Inflammatory macrophage treated with lipopolysaccharide for 4 hours (primary cell): ENCODE measurements around the gene PTPRT.
"Not testable (repeated sequence)": the region's sequence is repeated elsewhere in the genome, so short reads cannot be mapped to it uniquely, and the experiment has no call there.

ENCODE experiments used
- DNase-seq: peaks from one replicate; pipeline ENCODE4 v3.0.0-alpha.2; 2020

Gene PTPRT

DNA sequence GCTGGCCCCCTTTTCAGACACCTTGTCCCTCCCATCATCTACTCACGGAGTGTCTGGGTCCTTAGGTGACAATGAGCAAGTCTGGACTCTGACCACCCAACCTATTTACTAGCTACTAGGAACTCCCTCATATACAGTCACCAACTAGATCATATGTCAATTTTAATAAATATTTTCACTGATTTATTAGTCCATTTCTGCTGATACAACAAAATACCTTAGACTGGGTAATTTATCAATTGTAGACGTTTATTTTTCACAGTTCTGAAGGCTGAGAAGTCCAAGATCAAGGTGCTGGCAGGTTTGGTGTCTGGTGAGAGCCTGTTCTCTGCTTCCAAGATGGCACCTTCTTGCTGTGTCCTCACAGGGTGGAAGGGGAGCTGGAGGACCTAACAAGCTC lies 229.7 kb downstream of the PTPRT start:
- DNase-seq = no peak

DNA sequence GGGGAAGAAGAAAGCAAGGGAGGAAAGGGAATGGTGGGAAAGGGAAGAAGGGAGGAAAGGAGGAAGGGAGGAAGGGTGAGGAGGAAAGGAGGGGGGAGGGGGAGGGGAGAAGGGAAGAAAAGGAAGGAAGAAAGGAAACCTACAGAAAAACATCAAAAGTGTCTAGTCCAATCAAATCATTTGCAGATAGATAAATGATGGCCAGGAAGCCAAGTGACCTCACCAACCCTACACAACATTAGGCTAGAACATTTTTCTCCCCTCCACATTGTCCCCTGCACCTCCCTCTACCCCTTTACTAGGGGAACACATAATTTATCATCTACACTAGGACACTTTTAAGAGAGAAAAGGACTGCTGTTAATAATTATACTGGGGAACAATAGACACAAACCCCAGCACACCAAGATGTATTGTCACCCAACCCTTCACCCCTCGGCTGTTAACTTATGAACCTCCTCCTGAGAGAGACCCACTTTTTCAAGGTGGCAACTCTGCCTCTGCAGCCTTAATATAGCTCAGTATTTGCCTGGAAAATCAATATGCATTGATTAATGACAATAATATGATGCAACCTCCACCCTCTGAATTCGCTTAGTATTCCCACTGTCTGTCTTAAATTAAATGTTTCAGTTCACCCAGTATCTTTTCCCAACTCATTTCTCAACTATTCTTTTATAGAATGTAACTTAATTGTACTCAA lies 231.2 kb downstream of the PTPRT start:
- DNase-seq = no peak

DNA sequence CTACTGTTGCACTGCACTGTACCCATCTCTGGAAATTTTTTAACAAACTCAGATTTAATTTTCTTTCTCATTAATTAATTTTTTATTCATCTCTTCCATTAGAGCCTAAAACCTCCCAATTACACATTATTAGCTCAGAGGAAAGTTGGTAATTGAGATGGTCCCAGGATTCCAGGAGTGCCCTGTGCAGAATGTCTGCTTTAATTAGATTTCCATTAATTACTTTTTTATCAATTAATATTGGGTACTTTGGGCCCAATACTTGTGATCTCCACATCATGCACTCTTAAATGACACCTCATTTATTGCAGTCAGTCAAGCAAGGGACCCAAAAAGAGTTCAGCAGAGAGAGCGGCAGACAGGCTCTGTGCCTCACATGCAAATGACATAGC lies 232.0 kb downstream of the PTPRT start:
- DNase-seq = no peak

DNA sequence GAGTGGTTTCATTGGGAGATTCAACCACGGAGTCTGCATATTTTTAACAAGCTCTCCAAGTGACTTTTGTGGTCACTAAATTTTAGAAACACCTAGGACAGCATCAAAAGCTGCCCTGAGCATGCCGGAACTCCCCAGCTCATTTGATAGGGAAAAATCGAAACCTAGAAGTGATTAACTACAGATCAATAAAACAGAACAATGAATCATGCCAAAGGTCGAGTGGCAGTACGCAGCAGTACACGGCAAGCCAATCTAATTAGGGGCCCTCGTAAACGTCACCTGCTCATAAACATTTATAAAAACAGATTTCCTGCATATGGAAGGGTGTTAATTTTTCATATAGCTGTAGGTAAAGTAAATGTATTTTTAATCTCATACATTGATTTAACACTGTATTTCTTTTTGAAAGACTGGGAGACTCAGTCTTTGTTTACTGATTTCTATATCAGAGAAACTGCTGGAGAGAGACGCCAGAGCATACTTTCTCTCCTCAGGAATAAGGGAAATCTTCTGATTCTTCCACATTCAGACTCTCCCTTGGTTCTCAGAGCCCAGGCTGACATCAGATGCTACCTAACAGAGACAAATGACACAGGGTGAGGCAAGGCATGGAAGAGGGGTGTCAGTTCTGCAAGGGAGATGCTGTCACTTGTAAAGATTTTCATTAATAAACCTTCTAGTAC lies 232.5 kb downstream of the PTPRT start:
- DNase-seq = no peak

DNA sequence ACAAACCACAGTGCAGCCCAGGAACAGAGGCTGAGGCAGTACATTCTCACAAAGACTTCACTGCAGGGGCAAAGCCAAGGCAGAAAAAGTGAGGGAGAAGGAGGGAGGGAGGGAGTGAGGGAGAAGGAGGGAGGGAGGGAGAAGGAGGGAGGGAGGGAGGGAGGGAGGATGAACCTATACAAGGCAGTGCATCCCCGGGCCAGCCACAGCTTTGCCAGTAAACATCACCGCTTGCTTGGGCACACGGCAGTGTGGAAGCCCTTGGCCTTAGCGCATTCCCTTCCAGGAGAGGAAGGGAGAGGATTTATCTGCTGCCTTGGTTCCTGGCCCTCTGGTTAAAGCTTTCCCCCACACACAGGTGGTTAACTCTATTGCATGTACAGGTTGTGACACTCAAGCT lies 234.0 kb downstream of the PTPRT start:
- no peak for DNase-seq

DNA sequence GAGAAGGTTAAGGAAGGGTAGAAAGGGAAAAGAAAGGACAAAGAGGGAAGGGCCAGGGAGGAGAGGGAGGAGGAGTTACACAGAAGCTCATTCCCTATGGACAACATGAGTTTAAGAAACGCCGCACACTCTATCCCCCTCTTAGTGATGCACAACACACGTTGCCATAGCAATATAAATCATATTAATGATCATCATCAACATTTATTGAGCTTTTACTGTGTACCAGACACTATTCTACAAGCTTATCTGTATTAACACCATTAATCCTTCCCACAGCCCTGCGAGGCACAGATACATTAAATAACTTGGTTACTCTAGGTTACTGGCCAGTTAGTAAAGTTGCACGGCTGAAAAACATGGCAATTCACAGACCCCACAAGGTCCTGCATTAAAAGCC lies 234.8 kb downstream of the PTPRT start:
- no peak for DNase-seq

DNA sequence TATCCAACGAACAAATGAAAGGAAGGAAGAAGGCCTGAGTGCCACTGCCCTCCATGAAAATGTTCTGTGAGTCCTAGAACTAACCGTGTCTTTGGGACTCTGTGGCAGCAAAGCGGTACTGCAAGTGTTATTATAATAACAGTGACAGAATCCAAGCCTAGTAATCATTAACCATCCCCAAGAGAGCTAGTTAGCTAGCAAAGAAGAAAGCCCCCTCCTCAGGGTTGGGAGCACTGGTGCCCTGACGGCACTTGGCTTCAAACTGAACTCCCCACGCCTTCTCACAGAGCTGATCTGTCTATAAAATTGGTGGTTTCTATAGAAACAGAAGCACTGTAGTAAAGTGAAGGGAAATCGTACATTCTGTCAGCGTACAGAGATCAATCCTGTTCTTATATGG lies 239.8 kb downstream of the PTPRT start:
- no peak for DNase-seq

DNA sequence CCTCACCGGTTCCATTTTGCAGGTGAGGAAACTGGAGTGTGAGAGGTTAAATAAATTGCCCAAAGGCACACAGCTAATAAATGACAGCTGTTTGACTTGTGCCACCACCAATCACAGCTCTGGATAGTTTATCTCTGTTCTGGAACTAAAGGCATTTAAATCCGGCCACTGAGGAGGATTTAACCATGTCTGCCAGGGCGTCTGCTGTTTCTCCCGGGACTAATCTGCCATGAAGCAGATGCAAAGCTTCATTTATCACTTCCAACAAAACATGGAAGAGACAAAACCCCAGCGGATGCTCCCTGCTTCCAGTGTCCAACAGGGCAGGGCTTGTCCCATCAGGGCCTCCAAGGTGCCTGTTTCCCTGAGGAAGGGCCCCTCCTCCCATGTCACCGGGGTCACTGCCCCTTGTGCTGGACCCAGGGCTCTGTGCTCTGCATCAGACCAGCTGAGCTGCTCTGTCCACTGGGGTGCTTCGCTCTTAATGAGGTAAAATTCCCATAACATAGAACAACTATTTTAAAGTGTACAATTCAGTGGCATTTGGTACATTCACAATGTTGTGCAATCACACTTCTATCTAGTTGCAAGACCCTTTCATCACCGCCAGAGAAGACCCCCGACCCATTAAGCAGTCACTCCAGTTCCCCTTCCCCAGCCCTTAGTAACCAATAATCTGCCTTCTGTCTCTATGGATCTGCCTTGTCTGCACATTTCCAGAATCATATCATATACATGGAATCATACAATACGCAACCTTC lies 244.3 kb downstream of the PTPRT start:
- no peak for DNase-seq

DNA sequence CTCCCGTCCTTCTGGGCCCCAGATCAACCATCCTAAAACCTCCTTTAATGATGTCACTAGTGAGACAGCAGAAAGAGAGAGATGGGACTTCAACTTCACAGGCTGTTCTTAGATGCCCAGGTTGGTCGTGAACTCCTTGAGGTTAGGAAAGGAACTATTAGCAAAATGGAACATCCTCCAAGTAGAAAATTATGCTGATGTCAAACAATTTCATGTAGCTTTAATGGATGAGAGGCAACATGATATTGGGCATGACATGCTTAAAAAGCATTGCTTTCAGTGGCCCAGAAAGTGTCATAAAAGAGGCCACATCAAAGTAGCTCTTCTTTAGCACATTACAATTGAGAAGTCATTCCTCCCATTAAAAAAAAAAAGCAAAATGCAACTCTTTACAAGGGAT lies 248.1 kb downstream of the PTPRT start:
- no peak for DNase-seq

DNA sequence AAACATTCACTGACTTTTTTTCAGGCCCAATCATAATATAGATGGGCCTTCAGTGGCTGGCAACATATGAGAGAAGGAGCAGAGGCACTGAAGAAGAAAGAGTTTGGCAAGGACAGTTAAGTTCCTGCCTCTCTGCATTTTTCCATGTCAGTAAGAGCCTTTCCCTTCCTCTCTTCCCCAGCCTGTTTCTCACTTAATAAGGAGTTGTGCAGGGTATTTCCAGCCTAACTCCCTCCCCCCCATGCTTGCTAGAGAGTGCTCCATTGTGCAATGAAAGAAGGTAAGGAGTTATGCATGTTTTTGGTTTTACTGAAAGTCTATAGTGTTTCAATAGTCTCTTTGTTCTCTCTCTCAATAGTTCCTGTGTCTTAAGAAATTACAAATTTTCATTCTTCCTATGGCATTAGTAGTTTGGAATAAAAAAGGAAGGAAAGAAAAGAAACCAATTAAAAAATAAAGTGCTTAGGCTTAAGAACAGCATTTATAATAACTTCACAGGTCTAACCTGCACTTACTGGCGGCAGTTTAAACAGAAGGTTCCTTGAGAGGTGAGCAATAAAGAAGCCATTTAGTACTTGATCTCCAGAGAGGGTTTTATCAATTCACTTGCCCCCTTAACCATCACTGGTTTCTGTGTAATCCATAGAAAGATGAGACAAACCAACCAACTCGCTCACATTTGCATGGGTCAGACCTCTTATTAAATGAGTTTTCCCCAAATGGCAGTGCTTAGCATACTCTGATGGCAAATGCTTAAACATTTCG lies 251.1 kb downstream of the PTPRT start:
- DNase-seq = no peak

DNA sequence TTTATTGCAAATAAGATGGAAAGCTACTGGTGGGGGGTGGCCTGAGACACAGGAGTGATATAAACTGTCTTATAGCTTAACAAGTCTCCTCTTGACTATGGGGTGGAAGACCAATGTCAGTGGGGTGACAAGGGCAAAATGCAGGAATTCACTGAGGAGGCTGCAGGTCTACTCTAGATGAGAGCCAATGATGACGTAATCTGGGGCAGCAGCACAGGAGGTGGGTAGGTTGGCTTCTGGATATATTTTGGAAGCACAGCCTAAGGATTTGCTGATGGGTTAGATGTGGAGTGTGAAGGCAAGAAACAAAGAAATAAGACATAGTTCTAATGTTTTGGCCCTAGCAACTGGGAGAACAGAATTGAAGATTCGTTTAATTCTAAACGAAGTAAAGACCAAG lies 253.2 kb downstream of the PTPRT start:
- DNase-seq = no peak

DNA sequence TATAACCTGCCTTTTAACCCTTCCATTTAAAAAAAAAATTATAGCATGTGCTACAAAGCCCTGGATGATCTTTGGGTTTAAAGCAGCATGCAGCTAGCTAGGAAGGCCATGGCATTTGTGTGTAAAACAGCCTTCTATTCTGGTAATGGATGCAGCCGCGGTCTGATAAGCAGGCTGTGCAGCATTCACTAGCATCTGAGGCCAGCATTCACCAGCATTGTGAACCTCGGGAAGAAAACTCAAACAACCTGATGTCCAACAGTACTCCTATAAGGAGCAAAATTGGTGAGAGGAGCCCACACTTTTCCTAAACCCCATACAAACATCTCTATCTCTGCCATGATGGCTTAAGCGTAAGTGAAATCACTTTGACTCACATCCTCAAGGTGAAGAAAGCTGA lies 265.5 kb downstream of the PTPRT start:
- no peak for DNase-seq

DNA sequence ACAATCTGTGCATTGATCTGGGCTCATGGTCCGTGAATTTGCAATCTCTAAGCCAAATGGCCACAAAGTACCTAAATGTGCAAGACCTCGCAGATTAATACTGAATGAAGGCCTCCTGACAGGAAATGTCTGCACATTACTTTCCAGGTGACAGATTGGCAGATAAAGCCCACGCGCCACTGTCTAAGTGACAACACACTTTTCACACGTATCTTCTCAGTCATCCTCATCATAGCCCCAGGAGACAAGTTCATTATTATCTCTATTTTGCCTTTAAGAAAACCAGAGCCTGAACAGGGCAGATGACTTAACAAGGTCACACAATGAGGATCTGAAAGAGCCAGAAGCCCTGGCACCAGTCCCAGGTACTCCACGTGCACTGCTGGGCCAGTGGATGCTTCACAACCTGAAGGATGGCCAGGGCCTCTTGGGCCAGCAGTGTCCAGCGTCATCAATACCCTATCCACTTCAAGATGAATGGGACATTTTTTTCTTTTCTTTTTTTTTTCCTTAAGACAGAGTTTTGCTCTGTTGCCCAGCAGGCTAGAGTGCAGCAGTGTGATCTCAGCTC lies 266.3 kb downstream of the PTPRT start:
- DNase-seq = no peak

DNA sequence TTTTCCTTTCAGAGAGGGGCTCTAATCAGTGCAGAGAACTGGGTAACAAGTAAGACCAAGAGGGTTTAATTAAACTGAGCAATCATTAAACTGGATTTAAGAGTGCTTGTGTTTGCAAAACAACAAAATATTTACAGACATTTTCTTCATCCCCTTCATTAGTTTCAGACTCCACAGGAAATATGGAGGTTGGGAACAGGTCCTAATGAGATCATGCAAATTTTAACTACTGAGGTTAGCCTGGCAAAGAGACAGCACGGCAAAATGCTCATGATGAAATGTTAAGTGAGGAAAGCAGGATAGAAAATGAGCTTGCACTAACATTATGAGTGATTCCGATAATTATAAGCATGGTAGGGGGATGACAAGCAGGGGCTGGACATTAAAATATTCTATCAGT lies 268.9 kb downstream of the PTPRT start:
- no peak for DNase-seq

DNA sequence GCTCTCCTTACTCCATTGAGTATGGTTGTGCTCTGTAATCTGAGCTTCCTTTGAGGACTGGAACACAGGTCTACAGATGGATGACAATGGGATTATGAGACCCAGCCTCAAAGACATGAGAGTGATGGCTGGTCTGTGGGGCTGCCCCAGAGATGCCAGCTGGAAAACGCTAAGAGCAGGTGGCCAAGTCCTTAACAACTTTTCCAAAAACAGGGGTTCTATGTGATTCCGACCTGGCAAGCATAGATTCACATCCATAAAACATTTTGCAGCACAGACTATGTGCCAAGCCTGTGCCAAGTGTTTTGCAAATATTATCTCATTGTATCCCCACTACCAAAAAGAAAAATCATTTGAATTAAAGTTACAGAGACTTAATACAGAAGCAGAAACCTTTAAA lies 270.4 kb downstream of the PTPRT start:
- DNase-seq = no peak

DNA sequence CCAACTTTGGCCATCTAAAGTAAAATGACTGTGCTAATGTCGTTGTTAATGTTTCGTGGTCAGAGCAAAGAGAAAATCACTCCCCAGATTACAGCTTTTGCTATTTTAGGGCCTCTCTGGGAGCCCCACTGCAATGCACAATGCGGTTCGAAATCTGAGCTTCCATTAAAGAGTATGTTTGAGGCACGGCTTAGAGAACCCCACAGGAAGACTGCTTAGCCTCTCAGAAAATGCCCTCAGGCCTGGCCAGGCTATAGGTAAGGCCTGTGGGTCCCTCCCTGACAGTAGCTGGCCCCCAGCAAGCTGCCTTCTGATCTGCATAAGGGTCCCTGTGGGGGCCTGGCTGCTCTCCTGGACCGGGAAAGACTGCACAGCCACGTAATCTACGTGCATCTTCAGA lies 274.6 kb downstream of the PTPRT start:
- no peak for DNase-seq

DNA sequence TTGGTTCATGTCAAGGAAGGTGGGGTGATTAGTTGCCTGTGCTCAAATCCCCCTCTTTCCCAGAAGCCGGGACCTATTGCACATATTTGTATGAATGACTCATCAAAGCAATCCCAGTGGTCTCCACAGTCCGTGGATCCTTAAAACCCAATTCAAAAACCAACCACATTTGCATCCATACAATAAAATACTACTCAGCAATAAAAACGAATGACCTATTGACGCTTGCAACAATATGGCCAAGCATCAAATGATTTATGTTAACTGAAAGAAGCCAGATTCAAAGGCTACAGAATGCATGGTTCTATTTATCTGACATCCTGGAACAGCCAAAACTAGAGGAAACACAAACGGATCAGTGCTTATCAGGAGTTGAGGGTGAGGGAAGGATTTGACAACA lies 275.4 kb downstream of the PTPRT start:
- no peak for DNase-seq

DNA sequence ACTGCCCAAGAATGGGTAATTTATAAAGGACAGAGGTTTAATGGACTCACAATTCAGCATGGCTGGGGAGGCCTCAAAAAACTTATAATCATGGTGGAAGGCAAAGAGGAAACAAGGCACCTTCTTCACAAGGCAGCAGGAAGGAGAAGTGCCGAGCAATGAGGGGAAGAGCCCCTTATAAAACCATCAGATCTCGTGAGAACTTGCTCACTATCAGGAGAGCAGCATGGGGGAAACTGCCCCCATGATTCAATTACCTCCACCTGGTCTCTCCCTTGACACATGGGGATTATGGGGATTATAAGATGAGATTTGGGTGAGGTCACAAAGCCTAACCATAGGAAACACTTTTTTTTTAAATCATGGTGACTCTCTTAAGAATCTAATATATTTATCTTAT lies 278.9 kb downstream of the PTPRT start:
- DNase-seq = not testable (repeated sequence)

DNA sequence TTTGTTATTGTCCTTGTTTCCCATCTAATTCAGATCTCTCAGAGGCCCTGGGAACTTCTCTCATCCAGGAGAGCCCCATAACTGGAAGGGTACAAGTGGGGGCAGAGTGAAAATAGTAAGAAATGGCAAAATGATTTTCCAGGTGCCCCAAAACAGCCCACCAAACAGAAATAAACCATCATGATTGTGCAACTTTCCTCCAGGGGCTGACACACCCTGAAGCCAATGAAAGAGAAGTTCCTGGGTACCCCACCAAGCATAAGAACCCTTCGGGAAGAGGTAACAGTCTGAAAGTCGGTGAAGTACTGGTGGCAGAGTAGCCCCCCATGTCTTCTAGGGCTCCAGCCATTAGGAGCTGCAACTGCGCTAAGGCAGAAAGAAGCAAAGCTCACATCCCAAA lies 282.0 kb downstream of the PTPRT start:
- no peak for DNase-seq

DNA sequence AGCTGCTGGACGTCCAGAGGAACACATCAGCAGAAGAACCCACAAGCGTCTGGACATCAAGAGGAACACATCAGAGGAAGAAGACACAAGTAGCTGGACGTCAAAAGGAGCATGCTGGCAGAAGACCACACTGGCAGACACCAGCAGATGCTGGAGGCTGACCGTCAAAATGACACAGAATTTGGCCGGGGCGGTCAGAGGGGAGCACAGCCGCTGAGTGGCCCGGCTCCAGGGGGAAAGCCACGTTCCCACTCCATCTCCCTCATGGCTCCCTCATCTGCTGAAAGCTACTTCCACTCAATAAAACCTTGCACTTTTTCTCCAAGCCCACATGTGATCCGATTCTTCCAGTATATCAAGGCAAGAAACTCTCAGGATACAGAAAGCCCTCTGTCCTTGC lies 283.6 kb downstream of the PTPRT start:
- DNase-seq = no peak

DNA sequence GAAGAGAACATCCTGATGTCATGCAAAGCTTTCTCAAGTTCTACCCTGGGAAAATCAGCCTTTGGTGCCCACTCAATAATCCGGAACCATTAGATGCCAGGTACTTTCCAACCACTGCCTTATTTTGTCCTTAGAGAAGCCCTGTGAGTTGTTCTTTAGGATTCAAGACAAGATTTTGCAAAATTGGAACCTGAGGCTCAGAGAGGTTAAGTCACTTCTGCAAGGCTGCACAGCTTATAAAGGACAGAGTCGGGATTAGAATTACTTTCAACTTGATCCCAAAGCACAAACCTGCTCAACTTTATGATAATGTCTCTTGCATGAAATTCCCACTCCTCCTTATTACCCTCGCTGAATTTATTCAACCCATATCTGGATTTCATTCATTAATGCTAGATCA lies 287.2 kb downstream of the PTPRT start:
- no peak for DNase-seq

DNA sequence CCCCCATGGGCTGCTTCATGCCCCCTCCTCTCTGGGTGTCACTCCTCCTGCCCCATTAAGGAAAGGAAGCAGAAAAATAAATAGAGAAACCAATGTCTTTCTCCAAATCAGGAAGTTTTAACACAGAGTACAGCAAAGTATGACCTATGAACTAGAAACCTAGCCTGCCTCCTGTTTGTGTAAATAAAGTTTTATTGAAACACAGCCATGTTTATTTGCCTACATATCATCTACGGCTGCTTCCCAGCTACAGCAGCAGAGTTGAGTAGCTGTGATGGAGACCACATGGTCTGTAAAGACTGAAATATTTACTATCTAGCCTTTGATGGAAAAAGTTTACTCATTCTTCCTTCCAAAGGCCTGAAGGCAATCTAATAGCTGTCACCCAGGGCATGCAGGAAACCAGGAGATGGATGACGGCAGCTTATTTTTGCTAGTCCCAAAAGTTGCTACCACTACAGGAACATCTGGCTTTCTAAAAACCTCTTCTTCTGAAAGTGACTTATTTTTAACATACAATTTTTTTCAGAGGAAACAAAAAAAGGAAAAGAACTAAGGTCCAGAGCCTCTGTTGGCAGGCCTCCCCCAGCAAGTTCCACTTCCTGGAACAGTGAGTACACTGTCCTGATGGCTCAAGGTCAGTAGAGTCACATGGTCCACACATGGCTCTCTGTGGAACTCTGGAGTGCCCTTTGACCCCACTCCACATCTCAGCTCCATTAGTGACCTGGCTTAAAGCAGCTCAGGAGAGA lies 287.8 kb downstream of the PTPRT start:
- no peak for DNase-seq
